Activated CD4-positive, alpha-beta T cell treated with anti-CD3 and anti-CD28 coated beads, Interleukin-10, Interleukin-2, amounts not matched to agents 100 ng/mL and 50 ng/mL, durations not matched to agents 16 hours and 8 hours (primary cell): Measurements from ENCODE around the gene RAB11FIP4.
A peak's percentile ranks its signal among the peaks of the same experiment; 100 is the strongest.

Experiments used
- DNase-seq: peaks from one replicate; pipeline ENCODE4 v3.0.0-alpha.2; 2020

The RAB11FIP4 gene

DNA sequence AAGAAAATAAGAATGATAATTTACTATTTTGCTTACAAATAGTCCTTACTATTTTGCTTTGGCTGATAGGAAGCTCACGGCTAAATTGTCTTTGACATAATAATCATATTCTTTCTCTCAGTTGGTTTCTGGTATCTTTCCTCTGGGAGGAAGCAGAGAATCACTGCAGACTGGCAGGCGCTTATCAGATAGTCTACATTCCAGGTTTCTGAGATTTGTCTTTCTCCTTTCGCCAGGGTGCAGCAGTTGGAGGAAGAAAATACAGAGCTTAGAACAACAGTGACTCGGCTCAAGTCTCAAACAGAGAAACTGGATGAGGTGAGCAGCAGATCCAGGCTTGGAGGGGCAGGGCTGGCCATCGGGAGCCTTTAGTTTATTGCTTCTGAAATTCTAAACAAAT is 136.1 kb downstream of the RAB11FIP4 start:
- DNase-seq: no peak

DNA sequence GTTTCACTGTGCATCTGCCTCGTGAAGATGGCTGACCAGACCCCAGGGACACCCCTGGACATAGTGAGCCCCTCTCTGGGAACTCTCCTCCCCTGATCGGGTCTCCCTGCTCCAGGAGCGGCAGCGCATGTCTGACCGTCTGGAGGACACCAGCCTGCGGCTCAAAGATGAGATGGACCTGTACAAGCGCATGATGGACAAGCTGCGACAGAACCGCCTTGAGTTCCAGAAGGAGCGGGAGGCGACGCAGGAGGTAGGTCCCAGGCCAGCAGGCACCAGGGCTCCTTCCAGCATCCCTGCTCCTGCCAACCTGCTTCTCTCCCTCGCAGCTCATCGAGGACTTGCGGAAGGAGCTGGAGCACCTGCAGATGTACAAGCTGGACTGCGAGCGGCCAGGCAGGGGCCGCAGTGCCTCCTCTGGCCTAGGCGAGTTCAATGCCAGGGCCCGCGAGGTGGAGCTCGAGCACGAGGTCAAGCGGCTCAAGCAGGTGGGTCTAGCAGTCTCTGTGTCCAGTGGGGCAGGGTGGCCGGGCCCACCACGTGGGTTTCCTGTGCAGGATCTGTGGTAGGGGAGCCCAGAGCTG is 136.9 kb downstream of the RAB11FIP4 start:
- no peak for DNase-seq

DNA sequence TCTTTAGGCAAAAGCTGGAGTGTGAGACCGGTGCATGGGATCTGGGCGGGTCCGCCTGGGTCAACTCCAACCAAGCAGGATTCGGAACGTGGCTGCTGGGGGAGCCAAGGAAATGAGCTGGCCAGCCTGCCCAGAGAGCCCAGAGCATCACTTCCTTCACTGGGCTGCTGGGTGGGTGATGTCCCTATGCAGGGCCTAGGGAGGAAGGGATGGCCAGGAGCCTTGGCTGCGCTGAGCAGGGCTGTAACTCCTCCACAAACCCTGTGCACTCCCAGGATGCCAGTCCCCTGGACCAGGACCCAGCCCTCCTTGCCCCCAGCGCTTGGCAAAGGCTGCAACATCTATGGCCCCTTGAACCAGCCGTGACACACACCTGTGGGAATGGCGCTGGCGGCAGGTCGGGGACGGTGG is 138.4 kb downstream of the RAB11FIP4 start:
- DNase-seq: no peak

DNA sequence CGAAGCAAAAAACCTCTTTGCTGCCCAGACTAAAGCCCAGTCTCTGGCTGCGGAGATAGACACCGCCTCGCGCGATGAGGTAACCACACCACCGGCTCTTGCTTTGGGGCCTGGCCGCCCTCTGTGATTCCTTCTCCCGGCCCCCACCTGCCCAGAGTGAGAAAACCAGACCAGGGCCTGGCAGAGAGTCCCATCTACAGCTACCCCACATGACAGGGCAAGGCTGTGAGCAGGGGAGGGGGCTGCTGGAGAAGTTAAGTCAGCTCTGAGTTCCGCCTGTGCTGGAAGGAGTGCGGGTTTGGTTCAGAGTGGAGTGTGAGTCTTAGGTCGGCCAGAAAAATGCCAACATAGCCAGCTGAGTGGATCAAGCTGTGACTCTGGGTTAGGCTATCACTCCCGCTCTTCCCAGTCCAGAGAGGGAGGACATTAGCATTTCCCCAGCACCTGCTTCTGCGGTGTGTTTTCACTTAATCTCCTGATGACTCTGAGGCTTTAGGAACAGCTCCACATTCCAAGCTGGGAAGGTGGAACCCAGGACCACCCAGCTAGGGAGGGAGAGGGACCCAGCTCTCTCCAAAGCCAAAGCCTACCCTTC is 139.0 kb downstream of the RAB11FIP4 start:
- no peak for DNase-seq

DNA sequence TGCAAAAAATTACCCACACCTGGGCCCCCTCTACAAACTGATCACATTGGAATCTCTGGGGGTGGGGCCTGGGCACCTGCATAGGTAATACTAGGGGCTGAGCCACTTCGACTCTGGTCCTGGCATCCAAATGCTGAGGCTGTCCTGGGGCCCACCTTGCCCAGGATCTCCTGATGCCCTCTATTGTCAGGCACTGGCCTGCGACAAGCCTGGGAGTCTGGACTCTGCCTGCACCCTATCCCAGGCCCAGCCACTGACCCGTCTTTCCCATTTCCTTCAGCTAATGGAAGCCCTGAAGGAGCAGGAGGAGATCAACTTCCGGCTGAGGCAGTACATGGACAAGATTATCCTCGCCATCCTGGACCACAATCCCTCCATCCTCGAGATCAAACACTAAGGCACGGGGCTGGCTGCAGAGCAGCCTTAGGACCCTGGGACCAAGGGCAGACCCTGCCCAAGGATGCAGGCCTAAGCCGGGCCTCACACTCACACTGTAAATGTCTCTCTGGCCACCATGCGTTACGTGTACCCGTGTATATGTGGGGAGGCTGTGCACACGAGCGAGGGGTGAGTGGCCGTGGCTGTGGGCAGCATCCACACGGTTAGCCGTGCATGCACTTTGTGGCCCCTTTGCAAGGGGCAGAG is 140.0 kb downstream of the RAB11FIP4 start:
- no peak for DNase-seq

DNA sequence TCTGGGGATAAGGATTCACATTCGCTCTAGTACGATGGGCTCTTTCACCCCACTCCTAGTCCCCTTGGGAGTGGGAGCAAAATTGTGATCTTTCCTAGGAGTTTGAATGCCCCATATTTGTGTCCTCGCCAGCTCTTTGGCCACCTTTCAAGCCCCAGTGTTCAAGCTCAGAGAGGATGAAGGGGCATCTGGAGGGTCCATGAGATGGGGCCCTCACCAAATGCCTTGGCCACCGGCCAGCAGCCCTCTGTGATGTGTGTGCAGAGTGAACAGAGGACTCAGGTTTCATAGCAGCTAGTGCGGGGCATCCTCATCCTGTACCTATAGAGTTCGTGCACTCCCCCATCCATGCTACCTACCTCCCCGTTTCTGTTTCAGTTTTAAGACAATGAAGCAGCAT is 140.6 kb downstream of the RAB11FIP4 start:
- no peak for DNase-seq

DNA sequence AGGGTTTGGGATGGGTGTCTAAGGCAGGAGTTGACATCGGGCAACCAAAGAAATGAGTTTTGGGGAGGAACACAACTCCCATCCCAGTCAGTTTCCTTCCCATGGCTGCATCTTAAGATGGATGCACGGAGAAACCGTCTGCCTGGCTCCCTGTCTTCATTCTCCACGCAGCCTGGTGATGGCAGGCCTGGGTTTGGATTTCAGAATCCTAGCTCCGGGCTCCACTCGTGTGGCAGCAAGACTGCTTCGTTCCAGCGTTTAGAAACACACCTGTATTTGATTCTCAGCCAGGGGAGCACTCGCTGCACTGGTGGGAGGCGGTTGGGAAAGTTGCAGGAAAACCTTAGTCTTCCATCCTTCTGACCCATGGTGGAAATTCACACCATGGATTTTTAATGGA is 141.1 kb downstream of the RAB11FIP4 start:
- no peak for DNase-seq

DNA sequence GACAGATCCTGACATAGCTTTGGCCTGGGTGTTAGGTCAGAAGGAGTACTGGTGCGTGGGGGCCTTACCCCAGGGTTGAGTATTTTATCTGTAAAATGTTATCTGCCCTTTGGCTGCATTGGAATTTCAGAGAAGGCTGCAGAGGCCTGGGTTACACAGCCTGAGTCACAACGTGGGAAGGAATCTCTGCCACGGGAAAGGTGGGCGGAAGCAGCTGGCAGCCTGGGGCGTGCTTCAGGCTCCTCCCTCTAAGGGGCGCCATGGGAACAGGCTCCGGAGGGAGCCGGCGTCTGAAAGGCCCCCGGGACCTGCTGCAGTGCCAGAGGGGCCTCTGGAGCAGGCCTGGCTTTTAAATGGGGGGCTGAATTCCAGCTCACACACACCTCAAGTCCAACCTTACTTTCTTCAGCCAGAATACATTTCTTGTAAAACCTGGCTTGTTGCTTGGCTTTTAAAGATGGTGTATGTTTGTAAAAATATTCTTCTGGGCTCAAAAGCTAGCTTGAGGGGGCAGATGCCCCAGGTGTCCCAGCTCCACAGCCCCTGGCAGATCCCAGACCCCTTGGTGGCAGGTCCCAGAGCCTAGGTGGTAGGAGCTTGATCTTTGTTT is 142.2 kb downstream of the RAB11FIP4 start:
- DNase-seq: no peak

DNA sequence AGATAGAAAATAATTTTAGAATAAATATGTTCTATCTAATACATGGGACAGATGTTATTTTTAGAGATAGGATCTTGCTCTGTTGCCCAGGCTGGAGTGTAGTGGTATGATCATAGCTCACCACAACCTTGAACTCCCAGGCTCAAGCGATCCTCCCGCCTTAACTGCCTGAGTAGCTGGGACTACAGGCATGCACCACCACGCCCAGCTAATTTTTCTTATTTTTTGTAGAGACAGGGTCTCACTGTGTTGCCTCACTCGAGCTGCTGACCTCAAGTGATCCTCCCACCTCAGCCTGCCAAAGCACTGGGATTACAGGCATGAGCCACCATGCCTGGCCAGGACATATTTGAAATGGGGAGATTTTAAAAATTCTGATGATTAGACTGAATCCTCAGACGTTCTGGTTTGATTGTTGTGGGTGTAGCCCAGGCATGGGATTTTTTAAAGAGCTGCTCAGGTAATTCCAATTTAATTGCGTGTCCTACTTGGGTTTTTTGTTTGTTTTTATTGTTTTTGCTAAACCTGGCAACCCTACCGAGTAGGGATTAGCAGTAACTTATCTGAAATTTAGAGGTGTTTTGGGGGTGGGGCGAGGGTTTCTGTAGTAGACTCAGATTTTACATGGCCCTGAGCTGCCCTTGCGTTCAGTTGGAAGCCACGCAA is 142.9 kb downstream of the RAB11FIP4 start:
- DNase-seq: no peak

DNA sequence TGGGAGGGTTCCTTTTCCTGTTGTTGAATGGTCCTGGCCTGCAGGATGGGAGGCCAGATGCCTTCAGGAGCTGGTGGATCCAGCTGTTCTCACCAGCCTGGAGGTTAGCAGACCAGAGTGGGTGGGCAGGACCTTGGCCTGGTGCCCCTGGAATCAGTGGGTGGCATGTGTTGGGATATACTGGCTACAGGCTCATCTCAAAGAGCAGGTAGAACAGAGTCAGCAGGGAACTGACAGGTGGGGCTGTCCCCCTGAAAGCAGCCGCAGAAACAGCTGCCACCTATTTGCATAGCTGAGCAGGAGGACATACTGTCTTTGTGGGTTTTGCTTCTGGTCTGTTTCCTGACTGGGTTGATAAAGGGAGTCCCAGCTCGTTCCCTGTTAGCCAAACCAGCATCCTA is 144.1 kb downstream of the RAB11FIP4 start:
- DNase-seq: peak; percentile 10

DNA sequence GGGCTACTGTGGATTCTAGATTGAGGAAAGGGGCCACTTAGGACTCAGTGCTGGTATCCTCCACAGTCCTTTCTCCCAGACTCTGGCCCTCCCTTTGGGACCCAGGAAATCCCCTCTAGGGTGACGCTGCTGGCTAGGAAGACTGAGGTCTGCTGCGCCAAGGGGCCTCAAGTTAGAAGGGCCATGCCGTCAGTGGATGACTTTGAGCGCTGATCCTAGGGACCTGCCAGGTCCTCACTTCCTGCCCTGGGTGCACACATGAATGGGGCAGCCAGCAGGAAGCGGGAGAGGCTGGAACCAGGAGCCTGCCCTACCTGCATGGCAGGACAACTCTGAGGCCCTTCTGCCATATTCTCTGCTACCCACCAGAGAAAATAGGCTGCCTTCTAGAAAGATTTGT is 145.0 kb downstream of the RAB11FIP4 start:
- no peak for DNase-seq

DNA sequence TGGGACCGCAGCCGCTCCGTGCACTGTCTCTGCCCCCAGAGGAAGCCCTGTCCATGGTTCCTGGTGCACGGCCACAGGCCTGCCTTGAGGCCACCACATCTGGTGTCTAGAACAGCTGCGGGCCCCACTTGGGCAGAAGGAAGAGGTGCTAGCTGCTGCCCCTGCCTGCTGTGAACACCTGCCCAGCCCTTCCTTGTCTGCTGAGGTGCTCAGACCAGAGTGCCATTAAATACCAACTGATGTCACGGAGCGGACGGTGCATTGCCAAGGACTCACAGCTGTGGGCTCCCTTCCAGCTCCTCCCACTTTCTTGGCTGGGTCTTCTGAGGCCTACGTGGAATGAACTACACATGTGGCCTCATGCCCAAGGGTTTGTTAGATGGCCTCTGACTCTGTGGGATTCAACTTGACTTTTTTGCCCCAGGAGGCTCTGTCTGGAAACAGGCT is 146.1 kb downstream of the RAB11FIP4 start:
- DNase-seq: no peak

DNA sequence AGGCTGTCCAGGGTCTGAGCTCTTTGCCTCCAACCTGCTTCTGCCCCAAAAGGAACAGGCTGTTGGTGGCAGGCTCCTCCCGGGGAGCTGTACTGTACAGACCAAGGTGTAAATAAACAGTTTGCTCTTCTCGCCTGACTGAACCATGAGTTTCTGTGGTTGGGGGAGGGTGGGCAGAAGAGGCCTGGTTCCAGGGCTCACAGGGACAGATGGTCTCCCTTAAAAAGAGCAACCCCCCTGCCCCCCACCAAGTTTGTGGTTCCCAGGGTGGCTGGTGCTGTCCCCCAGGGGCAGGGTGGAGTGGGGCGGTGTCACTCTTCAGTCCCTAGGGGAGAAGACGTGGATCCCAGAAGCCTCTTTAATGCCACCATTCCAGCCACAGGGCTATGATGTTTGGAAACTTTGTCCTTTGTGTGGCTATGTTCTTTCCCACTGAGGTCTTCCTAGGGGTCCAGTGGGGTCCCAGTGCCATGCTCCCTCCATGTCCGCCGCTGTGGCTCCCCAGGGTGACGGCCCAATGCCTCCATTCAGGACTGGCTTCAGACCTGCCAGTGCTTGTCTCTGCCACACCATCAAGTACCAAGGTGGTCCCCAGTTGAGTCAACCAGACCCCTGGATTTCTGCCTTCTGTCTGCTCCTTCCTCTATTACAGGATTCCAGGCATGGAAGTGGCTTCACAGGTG is 146.7 kb downstream of the RAB11FIP4 start:
- no peak for DNase-seq

DNA sequence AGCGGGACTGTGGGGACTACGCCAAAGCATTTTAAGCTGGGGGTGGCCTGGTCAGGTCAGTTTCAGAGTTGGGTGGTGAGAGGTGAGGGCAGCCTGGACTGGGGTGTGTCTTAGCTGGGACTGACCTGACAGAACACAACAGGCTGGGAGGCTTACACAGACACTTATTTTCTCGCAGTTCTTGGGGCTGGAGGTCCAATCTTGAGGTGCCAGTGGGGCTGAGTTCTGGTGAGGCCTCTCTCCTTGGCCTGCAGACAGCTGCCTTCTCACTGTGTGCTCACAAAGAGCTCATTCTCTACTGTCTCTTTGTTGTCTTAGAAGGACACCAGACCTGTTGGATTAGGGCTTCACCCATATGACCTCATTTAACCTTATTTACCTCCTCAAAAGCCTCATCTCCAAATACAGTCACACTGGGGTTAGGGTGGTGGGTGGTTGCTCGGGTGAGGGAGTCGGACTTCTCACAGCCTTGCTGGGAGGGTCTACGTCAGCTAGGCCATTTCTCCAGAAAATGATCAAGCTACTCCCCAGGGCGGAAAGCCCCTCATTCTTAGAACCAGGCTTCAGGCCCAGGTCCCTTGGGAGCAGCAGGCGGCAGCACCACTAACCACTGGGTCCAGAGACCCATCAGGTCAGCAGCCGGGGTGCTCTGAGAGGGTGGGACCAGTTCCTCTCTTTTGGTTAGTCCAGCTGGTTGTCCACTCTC is 149.3 kb downstream of the RAB11FIP4 start:
- no peak for DNase-seq

DNA sequence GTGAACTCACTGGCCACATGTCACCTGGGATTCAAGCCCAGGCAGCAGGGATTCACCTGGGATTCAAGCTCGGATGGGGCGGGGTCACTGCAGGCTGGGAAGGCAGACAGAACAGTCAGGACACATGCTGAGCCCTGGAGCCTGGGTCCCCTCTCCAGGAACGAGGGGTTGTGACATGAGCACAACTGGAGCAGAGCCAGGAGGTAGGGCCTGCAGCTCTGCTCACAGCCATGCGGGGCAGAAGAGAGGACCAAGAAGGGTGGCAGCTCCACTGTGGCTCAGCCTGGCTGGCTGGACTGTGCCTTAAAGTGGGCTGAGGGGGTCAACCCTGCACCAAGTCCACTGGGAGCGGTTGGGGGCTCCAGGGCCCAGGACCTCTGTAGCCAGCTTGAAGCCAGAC is 150.1 kb downstream of the RAB11FIP4 start:
- no peak for DNase-seq

DNA sequence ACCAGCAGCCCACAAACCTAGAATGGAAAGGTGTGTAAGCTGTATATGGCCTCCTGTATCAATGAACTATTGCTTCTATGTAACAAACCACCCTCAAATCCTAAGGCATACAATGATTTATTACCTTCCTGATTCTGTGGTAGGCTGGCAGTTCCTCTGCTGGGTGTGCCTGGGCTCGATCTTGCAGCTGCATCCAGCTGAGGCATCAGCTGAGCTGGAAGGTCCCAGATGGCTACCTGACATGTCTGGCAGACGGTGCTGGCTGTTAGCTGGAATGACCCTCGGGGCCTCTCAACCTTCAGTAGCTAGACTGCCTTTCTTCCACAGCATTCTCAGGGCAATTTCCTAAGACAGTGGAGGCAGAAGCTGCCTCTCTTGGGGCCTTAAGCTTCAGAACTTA is 152.7 kb downstream of the RAB11FIP4 start:
- no peak for DNase-seq

DNA sequence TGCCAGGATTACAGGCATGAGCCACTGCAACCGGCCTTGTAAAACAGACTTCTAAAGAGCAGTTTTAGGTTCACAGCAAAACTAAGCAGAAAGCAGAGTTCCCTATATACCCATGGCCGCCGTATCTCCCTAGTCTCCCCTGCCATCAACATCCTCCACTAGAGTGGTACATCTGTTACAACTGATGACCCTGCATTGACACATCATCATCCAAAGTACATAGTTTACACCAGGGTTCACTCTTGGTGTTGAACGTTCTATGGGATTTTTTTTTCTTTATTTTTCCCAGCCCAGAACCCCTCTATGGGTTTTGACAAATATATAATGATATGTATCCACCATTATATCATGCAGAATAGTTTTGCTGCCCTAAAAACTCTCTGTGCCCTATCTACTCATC is 155.2 kb downstream of the RAB11FIP4 start:
- DNase-seq: no peak

DNA sequence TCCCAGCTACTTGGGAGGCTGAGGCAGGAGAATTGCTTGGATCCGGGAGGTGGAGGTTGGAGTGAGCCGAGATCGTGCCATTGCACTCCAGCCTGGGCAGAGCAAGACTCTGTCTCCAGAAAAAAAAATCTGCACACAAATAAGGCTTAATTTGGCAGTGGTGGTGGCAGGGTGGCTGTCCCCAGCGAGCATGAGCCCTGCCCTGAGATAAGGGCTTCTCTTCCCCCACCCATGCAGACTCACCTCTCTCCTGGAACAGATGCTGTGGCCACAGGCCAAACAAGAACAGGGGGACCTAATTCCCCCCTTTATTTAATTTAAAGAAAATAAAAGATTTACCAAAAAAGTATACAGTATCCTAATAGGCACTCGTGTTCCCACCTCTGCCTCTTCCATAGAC is 157.2 kb downstream of the RAB11FIP4 start:
- no peak for DNase-seq

DNA sequence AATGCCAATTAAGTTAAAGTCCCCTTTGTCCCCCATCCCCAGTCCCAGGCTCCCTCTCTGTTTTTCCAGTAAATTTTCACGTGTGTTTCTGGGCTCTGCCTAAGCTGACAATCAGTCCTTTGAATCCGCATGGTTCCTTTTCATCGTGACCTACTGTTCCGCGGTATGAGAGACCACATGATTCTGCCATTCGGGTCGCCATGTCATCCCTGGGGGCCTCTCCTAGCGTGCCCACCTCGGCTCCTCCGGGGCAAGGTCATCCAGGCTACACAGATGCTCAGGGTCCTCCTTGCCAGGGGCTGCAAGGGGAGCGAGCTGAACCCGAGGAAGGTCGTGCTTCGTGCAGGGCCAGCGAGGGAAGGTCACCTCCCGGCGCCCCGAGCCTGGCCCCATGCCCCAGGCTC is 157.6 kb downstream of the RAB11FIP4 start:
- peak; percentile 41 for DNase-seq

DNA sequence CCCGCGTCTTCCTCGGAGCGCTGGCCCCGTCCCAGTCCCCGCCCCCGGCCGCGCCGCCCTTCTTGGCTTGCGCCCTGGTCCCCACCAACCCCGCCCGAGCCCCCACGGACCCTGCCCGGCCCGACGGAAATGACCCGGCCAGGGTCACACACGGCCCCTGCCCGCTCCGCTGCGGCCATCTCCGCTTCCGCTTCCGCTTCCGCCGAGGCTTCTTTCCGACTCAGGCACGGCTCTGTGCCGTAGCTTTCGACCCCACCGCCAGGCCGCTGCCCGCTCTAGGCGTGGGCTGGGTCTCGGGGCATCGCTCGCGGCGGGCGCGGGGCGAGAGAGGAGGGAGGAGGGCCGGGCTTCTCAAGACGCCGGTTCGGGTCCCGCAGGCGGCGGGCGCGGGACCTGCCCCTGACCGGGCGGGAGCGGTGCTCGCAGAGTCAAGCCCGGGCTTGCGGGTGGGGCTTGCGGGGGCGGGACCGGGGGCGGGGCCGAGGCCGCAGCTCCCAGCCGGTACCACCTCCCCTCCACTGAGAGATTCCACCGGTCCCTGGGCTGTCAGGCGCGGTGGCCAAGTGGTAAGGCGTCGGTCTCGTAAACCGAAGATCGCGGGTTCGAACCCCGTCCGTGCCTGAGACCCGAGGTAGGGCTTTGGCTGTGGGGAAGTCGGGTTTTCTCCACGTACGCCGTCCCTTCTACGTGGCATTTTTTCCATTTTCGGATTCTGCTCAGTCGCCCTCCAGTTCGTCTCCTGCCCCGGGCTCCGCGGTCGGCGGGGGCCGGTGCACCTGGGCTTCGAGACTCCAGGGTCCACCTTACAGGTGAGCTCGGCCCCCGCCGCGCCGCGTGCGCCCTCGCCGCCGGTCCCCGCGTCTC is 158.3 kb downstream of the RAB11FIP4 start:
- peak; percentile 95 for DNase-seq

DNA sequence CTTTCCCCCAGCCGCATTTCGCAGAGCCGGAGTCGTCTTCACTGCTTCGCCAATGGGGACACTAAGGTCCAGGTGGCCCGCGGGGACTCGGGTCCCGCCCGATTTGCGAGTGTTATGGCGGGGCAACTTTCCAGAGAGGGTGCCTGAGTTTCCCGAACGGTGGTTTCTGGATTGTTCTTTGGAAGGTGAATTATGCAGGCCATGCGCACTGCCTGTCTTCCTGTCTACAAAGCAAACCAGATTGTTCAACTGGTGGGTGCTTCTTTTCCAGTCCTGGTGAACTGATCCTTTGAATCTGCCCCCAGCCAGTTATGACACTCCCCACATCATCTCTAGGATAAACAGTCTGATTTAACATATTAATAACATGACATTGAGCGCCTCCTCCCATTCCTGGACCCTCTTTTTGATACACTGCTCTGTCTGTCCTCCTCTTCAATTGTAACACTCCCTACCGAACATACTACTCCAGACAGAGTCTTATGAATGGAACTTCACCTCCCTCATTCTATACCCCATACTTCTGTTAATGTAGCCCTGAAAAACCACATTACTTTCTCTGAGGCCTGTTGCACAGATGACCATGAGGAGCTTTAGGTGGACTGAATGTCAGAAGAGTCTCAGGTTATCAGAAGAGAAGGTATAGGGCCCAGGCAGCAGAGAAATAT is 159.0 kb downstream of the RAB11FIP4 start:
- DNase-seq: no peak
